ENCODE results near the gene WIPF3. TPM values are rescaled to one million over a fixed set of nuclear protein-coding genes. Genes with fewer than 3 reads are reported as not detected.

Gene WIPF3
- total RNA-seq, 1 donor from 2014 or later: not detected

GRCh38 chr7:29844559-29844958 lies 38.3 kb downstream of the WIPF3 start:
- no peak for DNase-seq (ENCODE audit: low read depth in 2 of 2)

- no peak for DNase-seq (ENCODE audit: low read depth in 2 of 2)
Measured at GRCh38 chr7:29847496-29847895, 41.2 kb downstream of the WIPF3 start.

GRCh38 chr7:29847916-29848315 lies 41.6 kb downstream of the WIPF3 start:
- DNase-seq (ENCODE audit: low read depth in 2 of 2): no peak

- DNase-seq (ENCODE audit: low read depth in 2 of 2): no peak
Measured at GRCh38 chr7:29848941-29849340, 42.6 kb downstream of the WIPF3 start.

GRCh38 chr7:29851487-29851886 lies 45.2 kb downstream of the WIPF3 start:
- DNase-seq (ENCODE audit: low read depth in 2 of 2): no peak

GRCh38 chr7:29852457-29852856 lies 46.1 kb downstream of the WIPF3 start:
- no peak for DNase-seq (ENCODE audit: low read depth in 2 of 2)

- DNase-seq (ENCODE audit: low read depth in 2 of 2): no peak
Measured at GRCh38 chr7:29853072-29853471, 46.8 kb downstream of the WIPF3 start.

GRCh38 chr7:29853789-29854188 lies 47.5 kb downstream of the WIPF3 start:
- no peak for DNase-seq (ENCODE audit: low read depth in 2 of 2)

- DNase-seq (ENCODE audit: low read depth in 2 of 2): no peak
Measured at GRCh38 chr7:29854257-29854938, 48.1 kb downstream of the WIPF3 start.

- no peak for DNase-seq (ENCODE audit: low read depth in 2 of 2)
Measured at GRCh38 chr7:29857654-29858053, 51.3 kb downstream of the WIPF3 start.

- no peak for DNase-seq (ENCODE audit: low read depth in 2 of 2)
Measured at GRCh38 chr7:29858191-29858951, 52.1 kb downstream of the WIPF3 start.

- no peak for DNase-seq (ENCODE audit: low read depth in 2 of 2)
Measured at GRCh38 chr7:29859104-29859503, 52.8 kb downstream of the WIPF3 start.

GRCh38 chr7:29859524-29860185 lies 53.3 kb downstream of the WIPF3 start:
- DNase-seq (ENCODE audit: low read depth in 2 of 2): peak in 1 of 2 donors; percentile 26

- no peak for DNase-seq (ENCODE audit: low read depth in 2 of 2)
Measured at GRCh38 chr7:29860186-29860585, 53.9 kb downstream of the WIPF3 start.

- no peak for DNase-seq (ENCODE audit: low read depth in 2 of 2)
Measured at GRCh38 chr7:29861884-29862283, 55.6 kb downstream of the WIPF3 start.

GRCh38 chr7:29864656-29865055 lies 58.3 kb downstream of the WIPF3 start:
- DNase-seq (ENCODE audit: low read depth in 2 of 2): peak in 1 of 2 donors; percentile 11

GRCh38 chr7:29865526-29865925 lies 59.2 kb downstream of the WIPF3 start:
- DNase-seq (ENCODE audit: low read depth in 2 of 2): peak in 1 of 2 donors; percentile 69

- DNase-seq (ENCODE audit: low read depth in 2 of 2): peak in 1 of 2 donors; percentile 43
Measured at GRCh38 chr7:29866490-29866930, 60.2 kb downstream of the WIPF3 start.

- peak in 1 of 2 donors; percentile 17 for DNase-seq (ENCODE audit: low read depth in 2 of 2)
Measured at GRCh38 chr7:29871787-29872398, 65.6 kb downstream of the WIPF3 start.

- DNase-seq (ENCODE audit: low read depth in 2 of 2): no peak
Measured at GRCh38 chr7:29873644-29874294, 67.5 kb downstream of the WIPF3 start.

- DNase-seq (ENCODE audit: low read depth in 2 of 2): no peak
Measured at GRCh38 chr7:29875741-29876140, 69.4 kb downstream of the WIPF3 start.
